CD4-positive, alpha-beta T cell treated with Interleukin-4 for 1 hour (primary cell): ENCODE data around the gene ZBTB38.

ENCODE experiments used
- DNase-seq, 2 donors: peaks; one replicate each; pipeline ENCODE4 v3.0.0-alpha.2; 2020 to 2022

Gene ZBTB38

GRCh38 chr3:141388823-141389621 is 20.7 kb downstream of the ZBTB38 start:
- DNase-seq = peak in 1 of 2 donors; percentile 39

GRCh38 chr3:141389703-141390102 is 21.4 kb downstream of the ZBTB38 start:
- DNase-seq = no peak

GRCh38 chr3:141390747-141391146 is 22.4 kb downstream of the ZBTB38 start:
- no peak for DNase-seq

GRCh38 chr3:141391298-141391990 is 23.1 kb downstream of the ZBTB38 start:
- DNase-seq = no peak

GRCh38 chr3:141391991-141392316 is 23.6 kb downstream of the ZBTB38 start:
- no peak for DNase-seq

- DNase-seq = no peak
These were observed 24.1 kb downstream of the ZBTB38 start for GRCh38 chr3:141392416-141392815.

- DNase-seq = no peak
These were observed 24.8 kb downstream of the ZBTB38 start for GRCh38 chr3:141392897-141393734.

GRCh38 chr3:141393735-141394076 is 25.4 kb downstream of the ZBTB38 start:
- DNase-seq = no peak

GRCh38 chr3:141394560-141394959 is 26.3 kb downstream of the ZBTB38 start:
- no peak for DNase-seq

- DNase-seq = no peak
These were observed 26.8 kb downstream of the ZBTB38 start for GRCh38 chr3:141395005-141395589.

- DNase-seq = no peak
These were observed 29.7 kb downstream of the ZBTB38 start for GRCh38 chr3:141397996-141398395.

- no peak for DNase-seq
These were observed 30.9 kb downstream of the ZBTB38 start for GRCh38 chr3:141399200-141399599.

- DNase-seq = peak in 1 of 2 donors; percentile 42
These were observed 32.0 kb downstream of the ZBTB38 start for GRCh38 chr3:141400073-141400971.

GRCh38 chr3:141401095-141401494 is 32.8 kb downstream of the ZBTB38 start:
- no peak for DNase-seq

- peak; percentile 45 to 61 for DNase-seq
These were observed 33.5 kb downstream of the ZBTB38 start for GRCh38 chr3:141401573-141402475.

- peak; percentile 49 to 64 for DNase-seq
These were observed 34.3 kb downstream of the ZBTB38 start for GRCh38 chr3:141402476-141403171.

GRCh38 chr3:141403576-141403975 is 35.3 kb downstream of the ZBTB38 start:
- peak in 1 of 2 donors; percentile 62 for DNase-seq

- DNase-seq = no peak
These were observed 36.7 kb downstream of the ZBTB38 start for GRCh38 chr3:141405025-141405424.

GRCh38 chr3:141405591-141405990 is 37.3 kb downstream of the ZBTB38 start:
- no peak for DNase-seq

- DNase-seq = no peak
These were observed 38.0 kb downstream of the ZBTB38 start for GRCh38 chr3:141406265-141406664.
